Measurements from ENCODE around the gene GAL3ST2. TPM values are rescaled to one million over a fixed set of nuclear protein-coding genes. Genes with fewer than 3 reads are reported as not detected.
"Not testable (repeated sequence)": the region's sequence is repeated elsewhere in the genome, so short reads cannot be mapped to it uniquely, and the experiment has no call there.

GAL3ST2 gene
- total RNA-seq (under 1 TPM in 2 of 4 donors, not detected in 2; 0.23 to 0.29 TPM), polyA plus RNA-seq (0.09 TPM)
- long read RNA-seq, donor 1, result 0 reads
- long read RNA-seq, donor 2, result 0 reads
- long read RNA-seq, donor 3, result 0 reads
- long read RNA-seq, donor 4, result 0 reads

GRCh38 chr2:241776336-241777169, at the start of gene GAL3ST2:
Gene GAL3ST2 (plus strand): TSS chr2:241776822. CDS start chr2:241776956, 134 bp downstream.
- Histone ChIP-seq H3K4me3 (ENCODE audit: low read length) (no peak within 1 kb of the TSS), H3K9me3 (ENCODE audit: control insufficient read depth, low read length) (no peaks in the 10 kb centered on the region), H3K27ac (ENCODE audit: low read length) (no peak within 1 kb of the TSS), H3K27me3 (ENCODE audit: control insufficient read depth, insufficient read depth) (no peaks in the 10 kb centered on the region), H3K4me1 (ENCODE audit: control insufficient read depth, insufficient read depth, low read length) (no peaks in the 10 kb centered on the region)
- ATAC-seq (no peak), DNase-seq (peak in 2 of 3 donors; percentile 29 to 37)
- intact Hi-C loops (cut with DNase I), result no loop called here
- 77% methylated on average over 27 of the region's 27 CpGs for WGBS

DNA sequence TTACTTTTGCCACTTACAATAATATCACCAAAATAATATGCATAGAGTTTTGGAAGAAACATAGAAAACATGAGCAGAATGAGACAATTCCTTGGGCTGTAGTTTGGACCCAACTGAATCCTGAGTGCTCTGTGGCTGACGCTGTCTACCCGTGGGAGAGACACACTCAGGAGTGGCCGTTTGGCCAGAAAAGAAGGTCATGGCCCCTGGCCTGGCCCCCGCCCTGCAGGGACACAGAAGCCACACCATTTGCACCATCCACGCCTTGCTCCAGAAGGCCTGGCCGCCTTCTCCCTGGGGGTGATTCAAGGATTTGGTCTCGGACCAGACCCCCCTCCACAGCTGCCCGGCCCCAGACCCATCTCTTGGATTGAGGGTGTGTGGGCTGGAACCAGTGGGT, 48.6 kb upstream of the GAL3ST2 start:
- ATAC-seq (peak; percentile 52 to 57), DNase-seq (peak in 1 of 3 donors; percentile 81)
- Histone ChIP-seq H3K27ac (ENCODE audit: low read length) (no peak overlapping the region), H3K9me3 (ENCODE audit: control insufficient read depth, low read length) (no peaks in the 10 kb centered on the region), H3K4me1 (ENCODE audit: control insufficient read depth, insufficient read depth, low read length) (no peaks in the 10 kb centered on the region), H3K27me3 (ENCODE audit: control insufficient read depth, insufficient read depth) (no peaks in the 10 kb centered on the region), H3K4me3 (ENCODE audit: low read length) (no peak overlapping the region)
- intact Hi-C loops (cut with DNase I), result loop anchor here in 1 of 4 donors (10.0 kb wide), 1 partner anchor 147 kb away; no protein-coding TSS in a partner anchor
- 63% methylated on average over 8 of the region's 8 CpGs for WGBS

DNA sequence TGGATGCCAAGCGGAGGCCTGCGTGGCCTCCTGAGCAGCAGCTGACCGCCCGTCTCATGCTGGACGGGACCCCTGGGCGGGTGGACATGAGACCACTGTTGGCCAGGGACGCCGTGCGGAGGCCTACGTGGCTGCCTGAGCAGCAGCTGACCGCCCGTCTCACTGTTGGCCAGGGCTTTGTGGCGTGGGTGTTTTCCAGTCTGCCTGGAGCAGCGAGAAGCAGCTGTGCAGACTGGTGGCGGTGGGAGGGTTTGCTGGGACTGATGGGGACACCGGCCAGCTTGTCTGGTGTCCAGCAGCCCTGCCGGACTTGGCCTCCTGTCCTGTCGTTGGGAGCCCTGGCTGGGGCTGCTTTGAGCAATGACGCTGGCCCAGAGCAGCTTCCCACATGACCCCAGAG, 48.0 kb upstream of the GAL3ST2 start:
- Histone ChIP-seq H3K27ac (ENCODE audit: low read length) (peak overlapping the region; percentile 16), H3K27me3 (ENCODE audit: control insufficient read depth, insufficient read depth) (no peaks in the 10 kb centered on the region), H3K4me3 (ENCODE audit: low read length) (no peak overlapping the region), H3K4me1 (ENCODE audit: control insufficient read depth, insufficient read depth, low read length) (no peaks in the 10 kb centered on the region), H3K9me3 (ENCODE audit: control insufficient read depth, low read length) (no peaks in the 10 kb centered on the region)
- DNase-seq (peak; percentile 87 to 94 (median 92)), ATAC-seq (peak; percentile 85 to 89)
- 59% methylated on average over 19 of the region's 19 CpGs for WGBS
- intact Hi-C loops (cut with DNase I), result loop anchor here in 1 of 4 donors (10.0 kb wide), 1 partner anchor 146 kb away; no protein-coding TSS in a partner anchor

DNA sequence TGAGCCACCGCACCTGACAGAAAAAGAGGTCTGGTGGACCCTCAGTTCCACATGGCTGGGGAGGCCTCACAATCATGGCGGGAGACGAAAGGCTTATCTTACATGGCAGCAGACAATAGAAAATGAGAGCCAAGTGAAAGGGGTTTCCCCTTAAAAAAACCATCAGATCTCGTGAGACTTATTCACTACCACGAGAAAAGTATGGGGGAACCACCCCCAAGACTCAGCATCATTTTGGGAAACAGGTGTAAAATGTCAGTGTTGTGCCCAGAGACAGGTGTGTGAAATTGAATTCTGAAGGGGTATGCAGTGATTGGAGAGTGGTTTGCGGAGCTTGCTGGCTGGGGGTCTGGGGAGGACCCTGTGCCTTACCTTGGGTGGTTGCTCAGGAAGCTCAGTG, 46.8 kb upstream of the GAL3ST2 start:
- H3K27me3 ChIP-seq (ENCODE audit: control insufficient read depth, insufficient read depth), result no peaks in the 10 kb centered on the region
- DNase-seq (no peak), ATAC-seq (no peak)
- no peak overlapping the region for H3K27ac ChIP-seq (ENCODE audit: low read length)
- intact Hi-C loops (cut with DNase I), result loop anchor here (10.0 kb wide), 1 partner anchor 145 kb away; no protein-coding TSS in a partner anchor
- 85% methylated on average over 6 of the region's 6 CpGs for WGBS
- no peaks in the 10 kb centered on the region for H3K9me3 ChIP-seq (ENCODE audit: control insufficient read depth, low read length)
- H3K4me1 ChIP-seq (ENCODE audit: control insufficient read depth, insufficient read depth, low read length), result no peaks in the 10 kb centered on the region
- H3K4me3 ChIP-seq (ENCODE audit: low read length), result no peak overlapping the region

GRCh38 chr2:241730671-241731293, 45.8 kb upstream of the GAL3ST2 start:
- WGBS, result 80% methylated on average over 12 of the region's 12 CpGs
- intact Hi-C loops (cut with DNase I), result loop anchor here in 3 of 4 donors (10.0 kb wide), 1 partner anchor 144 kb away; no protein-coding TSS in a partner anchor

GRCh38 chr2:241732513-241733186, 44.0 kb upstream of the GAL3ST2 start:
- not testable (repeated sequence) for H3K27ac ChIP-seq (ENCODE audit: low read length); H3K9me3 ChIP-seq (ENCODE audit: control insufficient read depth, low read length); H3K27me3 ChIP-seq (ENCODE audit: control insufficient read depth, insufficient read depth); H3K4me1 ChIP-seq (ENCODE audit: control insufficient read depth, insufficient read depth, low read length); H3K4me3 ChIP-seq (ENCODE audit: low read length); ATAC-seq
- WGBS, result 39% methylated on average over 25 of the region's 26 CpGs
- intact Hi-C loops (cut with DNase I), result loop anchor here in 3 of 4 donors (10.0 kb wide), 1 partner anchor 142 kb away; no protein-coding TSS in a partner anchor
- DNase-seq, result peak; percentile 70 to 92 (median 82)

More at GRCh38 chr2:241730671-241731293, 45.8 kb upstream of the GAL3ST2 start:
- ATAC-seq, result no peak
- H3K27me3 ChIP-seq (ENCODE audit: control insufficient read depth, insufficient read depth), result no peaks in the 10 kb centered on the region
- no peak overlapping the region for H3K27ac ChIP-seq (ENCODE audit: low read length)
- DNase-seq, result no peak
- H3K4me3 ChIP-seq (ENCODE audit: low read length), result no peak overlapping the region
- no peaks in the 10 kb centered on the region for H3K9me3 ChIP-seq (ENCODE audit: control insufficient read depth, low read length)
- no peaks in the 10 kb centered on the region for H3K4me1 ChIP-seq (ENCODE audit: control insufficient read depth, insufficient read depth, low read length)

DNA sequence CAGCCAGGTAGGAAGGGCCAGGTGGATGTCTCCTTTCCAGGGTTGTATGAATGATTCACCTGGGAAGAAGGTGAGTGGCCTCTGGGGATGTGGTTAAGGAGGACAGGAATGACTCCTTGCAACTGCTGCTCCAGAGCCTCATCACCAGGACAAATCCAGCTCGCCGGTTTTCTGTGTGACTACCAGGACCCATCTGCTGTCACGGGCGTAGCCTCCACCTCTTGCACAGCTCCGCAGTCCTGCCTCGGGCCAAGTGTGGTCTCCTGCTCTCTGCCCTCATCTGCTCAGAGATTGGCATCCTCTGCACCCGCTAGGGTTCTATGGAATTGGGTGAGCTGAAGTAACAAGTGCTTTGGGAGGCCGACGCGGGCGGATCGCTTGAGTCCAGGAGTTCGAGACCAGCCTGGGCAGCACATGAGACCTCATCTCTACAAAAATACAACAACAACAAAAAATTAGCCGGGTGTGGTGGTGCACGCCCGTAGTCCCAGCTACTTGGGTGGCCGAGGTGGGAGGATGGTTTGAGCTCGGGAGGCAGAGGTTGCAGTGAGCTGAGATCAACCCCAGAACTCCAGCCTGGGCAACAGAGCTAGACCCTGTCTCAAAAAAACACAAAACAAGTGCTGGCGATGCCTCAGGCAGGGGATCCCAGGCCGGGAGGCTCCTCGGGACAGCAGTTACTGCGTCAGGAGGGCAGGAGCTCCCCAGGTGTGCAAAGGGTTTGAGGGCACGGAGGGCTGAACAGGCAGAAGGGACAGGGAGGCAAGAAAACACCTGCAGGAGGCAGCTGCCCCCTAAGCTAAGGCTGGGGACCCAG, 43.0 kb upstream of the GAL3ST2 start:
- no peaks in the 10 kb centered on the region for H3K9me3 ChIP-seq (ENCODE audit: control insufficient read depth, low read length)
- ATAC-seq (no peak), DNase-seq (no peak)
- no peaks in the 10 kb centered on the region for H3K4me1 ChIP-seq (ENCODE audit: control insufficient read depth, insufficient read depth, low read length)
- no peak overlapping the region for H3K27ac ChIP-seq (ENCODE audit: low read length)
- intact Hi-C loops (cut with DNase I), result loop anchor here in 3 of 4 donors (10.0 kb wide), 1 partner anchor 141 kb away; no protein-coding TSS in a partner anchor
- WGBS, result 85% methylated on average over 23 of the region's 23 CpGs
- no peaks in the 10 kb centered on the region for H3K27me3 ChIP-seq (ENCODE audit: control insufficient read depth, insufficient read depth)
- peak overlapping the region; percentile 74 for H3K4me3 ChIP-seq (ENCODE audit: low read length)

- WGBS, result 3% methylated on average over 25 of the region's 25 CpGs
- H3K4me3 ChIP-seq (ENCODE audit: low read length), result peak overlapping the region; percentile 74
- no peak for ATAC-seq
Observed at GRCh38 chr2:241734208-241734466, 42.5 kb upstream of the GAL3ST2 start.

DNA sequence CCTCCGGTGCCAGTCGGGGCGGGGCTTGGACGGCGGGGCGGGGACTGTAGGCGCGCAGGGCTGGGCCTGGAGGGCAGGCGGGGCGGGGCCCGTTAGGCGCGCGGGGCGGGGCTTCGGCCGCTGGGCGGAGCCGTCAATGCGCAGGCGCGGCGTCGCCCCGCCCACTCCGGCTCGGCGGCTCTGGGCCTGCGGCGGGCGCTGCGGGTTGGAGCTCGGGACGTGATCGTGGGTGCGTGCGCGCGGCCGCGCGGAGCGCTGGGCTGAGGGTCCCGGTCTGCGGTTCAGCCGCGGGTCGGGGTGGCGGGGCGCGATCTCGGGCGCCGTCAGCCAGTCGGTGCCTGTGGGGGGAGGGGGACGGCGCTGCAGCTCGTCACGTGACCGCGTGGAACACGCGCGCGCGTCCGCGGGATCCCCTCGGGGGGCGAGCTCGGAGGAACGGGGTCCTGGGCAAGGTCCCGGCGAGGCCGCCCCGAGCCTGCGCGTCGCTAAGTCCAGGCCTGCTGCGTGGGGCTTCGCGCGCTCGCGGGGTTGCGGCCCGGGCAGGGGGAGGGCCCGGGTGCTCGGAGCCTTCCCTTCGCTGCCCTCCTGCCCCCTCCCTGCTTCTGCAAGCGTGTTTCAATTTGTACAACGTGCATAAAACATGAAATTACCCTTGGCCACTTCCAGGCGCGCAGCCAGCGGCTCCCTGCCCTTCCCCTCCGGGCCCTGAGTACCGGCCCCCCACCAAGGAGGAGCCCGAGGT, 42.0 kb upstream of the GAL3ST2 start, which contains the start of gene D2HGDH:
Gene D2HGDH, plus strand, starts transcription at position 164 of the 742 bp plus-strand sequence. CDS start 595 bp downstream, outside the sequence.
- Histone ChIP-seq H3K27ac (ENCODE audit: low read length) (peak within 1 kb of the TSS; percentile 75), H3K4me1 (ENCODE audit: control insufficient read depth, insufficient read depth, low read length) (no peaks in the 10 kb centered on the region), H3K9me3 (ENCODE audit: control insufficient read depth, low read length) (no peaks in the 10 kb centered on the region), H3K27me3 (ENCODE audit: control insufficient read depth, insufficient read depth) (no peaks in the 10 kb centered on the region), H3K4me3 (ENCODE audit: low read length) (peak within 1 kb of the TSS; percentile 74)
- ATAC-seq, result peak; percentile 91 to 95
- WGBS, result under 1% methylated on average over 98 of the region's 98 CpGs
- peak; percentile 96 to 99 (median 98) for DNase-seq
- intact Hi-C loops (cut with DNase I), result loop anchor here in 3 of 4 donors (10.0 kb wide), 1 partner anchor 140 kb away; no protein-coding TSS in a partner anchor

More at GRCh38 chr2:241734208-241734466, 42.5 kb upstream of the GAL3ST2 start:
- no peak overlapping the region for H3K27ac ChIP-seq (ENCODE audit: low read length)
- no peak for DNase-seq
- no peaks in the 10 kb centered on the region for H3K4me1 ChIP-seq (ENCODE audit: control insufficient read depth, insufficient read depth, low read length)
- intact Hi-C loops (cut with DNase I), result loop anchor here in 3 of 4 donors (10.0 kb wide), 1 partner anchor 141 kb away; no protein-coding TSS in a partner anchor
- no peaks in the 10 kb centered on the region for H3K27me3 ChIP-seq (ENCODE audit: control insufficient read depth, insufficient read depth)
- no peaks in the 10 kb centered on the region for H3K9me3 ChIP-seq (ENCODE audit: control insufficient read depth, low read length)

Data from right cardiac atrium (tissue), 5 donors.